GM19438 (cell line): ENCODE measurements around the gene IFIT5.
"Not testable (repeated sequence)": the region's sequence is repeated elsewhere in the genome, so short reads cannot be mapped to it uniquely, and the experiment has no call there.

Experiments used
- ATAC-seq: cut with Tn5 transposase; IDR thresholded peaks from one replicate; pipeline ENCODE4 v1.9.1; 2021; ENCODE audit warnings: low read depth; ENCODE audit not compliant: unreplicated experiment

IFIT5 gene, protein sequence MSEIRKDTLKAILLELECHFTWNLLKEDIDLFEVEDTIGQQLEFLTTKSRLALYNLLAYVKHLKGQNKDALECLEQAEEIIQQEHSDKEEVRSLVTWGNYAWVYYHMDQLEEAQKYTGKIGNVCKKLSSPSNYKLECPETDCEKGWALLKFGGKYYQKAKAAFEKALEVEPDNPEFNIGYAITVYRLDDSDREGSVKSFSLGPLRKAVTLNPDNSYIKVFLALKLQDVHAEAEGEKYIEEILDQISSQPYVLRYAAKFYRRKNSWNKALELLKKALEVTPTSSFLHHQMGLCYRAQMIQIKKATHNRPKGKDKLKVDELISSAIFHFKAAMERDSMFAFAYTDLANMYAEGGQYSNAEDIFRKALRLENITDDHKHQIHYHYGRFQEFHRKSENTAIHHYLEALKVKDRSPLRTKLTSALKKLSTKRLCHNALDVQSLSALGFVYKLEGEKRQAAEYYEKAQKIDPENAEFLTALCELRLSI

DNA sequence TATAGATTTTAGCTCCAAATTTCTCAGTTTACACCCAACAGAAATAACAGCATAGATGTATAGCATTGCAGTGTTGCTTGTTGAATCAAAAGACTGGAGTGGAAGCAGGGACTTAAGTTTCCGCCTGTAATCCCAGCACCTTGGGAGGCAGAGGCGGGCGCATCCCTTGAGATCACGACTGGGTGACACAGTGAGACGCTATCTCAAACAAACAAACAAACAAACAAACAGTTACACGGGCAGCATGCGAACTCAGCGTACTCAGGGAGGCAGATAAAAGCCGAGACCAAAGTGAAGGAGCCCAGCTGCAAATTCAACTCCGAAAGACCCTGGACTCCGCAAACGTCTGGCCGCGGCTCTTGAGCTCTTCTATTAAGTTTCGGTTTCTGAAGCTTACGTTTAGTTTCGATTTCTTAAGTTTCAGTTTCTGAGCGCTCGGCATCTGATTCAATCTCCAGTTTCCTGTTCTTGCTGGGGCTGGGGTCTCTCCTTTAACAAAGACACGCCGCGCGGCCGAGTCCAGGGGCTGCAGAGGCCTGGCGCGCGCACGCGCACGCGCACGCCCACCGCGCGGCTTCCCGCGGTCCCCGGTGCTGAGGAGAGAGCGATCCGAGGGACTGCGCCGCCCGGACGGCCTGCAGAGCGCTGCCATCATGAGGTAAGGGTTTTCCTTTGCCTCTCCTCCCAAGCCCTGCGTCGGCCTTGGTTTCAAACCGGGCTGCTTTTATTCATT, at the start of gene IFIT5:
Gene IFIT5 (plus strand): TSS at position 423 of the 733 bp plus-strand sequence. CDS start 231 bp downstream, at position 654.
- ATAC-seq: peak; percentile 77

DNA sequence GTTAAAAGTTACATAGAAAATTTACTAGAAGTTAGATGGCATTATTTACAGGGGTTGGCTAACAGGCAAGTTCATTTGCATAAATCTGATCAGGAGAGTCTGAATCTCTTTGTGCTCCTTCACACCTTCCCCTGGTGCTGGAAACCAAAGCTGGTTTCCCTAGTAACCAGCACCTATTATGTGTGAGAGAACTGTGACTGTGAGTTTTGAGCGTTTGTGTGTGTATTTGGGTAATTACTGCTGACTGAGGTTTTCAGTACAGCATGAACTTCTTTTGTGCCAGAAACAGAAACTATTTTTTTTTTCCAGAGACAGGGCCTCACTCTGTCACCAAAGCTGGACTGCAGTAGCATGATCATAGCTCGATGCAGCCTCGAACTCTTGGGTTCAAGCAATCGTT, 46.8 kb upstream of the IFIT5 start:
- ATAC-seq: peak; percentile 61

DNA sequence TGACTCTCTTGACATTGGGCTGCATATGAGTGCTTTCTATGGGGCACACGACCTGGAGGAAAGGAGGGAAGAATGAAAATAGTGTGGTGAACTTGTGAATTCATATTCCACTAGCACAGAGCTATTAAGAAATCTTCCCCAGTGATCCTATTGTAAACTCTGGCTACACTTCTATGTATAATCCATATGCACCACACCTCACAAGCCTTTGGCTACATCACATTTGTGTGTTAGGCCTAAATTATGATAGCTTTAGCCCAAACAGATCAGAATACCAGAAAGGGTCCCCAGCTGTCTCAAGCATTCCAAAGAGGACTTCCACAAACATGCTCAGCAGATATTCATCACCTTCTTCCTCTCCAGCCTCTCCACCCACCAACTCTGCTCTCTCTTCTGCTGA, 46.2 kb upstream of the IFIT5 start:
- no peak for ATAC-seq

DNA sequence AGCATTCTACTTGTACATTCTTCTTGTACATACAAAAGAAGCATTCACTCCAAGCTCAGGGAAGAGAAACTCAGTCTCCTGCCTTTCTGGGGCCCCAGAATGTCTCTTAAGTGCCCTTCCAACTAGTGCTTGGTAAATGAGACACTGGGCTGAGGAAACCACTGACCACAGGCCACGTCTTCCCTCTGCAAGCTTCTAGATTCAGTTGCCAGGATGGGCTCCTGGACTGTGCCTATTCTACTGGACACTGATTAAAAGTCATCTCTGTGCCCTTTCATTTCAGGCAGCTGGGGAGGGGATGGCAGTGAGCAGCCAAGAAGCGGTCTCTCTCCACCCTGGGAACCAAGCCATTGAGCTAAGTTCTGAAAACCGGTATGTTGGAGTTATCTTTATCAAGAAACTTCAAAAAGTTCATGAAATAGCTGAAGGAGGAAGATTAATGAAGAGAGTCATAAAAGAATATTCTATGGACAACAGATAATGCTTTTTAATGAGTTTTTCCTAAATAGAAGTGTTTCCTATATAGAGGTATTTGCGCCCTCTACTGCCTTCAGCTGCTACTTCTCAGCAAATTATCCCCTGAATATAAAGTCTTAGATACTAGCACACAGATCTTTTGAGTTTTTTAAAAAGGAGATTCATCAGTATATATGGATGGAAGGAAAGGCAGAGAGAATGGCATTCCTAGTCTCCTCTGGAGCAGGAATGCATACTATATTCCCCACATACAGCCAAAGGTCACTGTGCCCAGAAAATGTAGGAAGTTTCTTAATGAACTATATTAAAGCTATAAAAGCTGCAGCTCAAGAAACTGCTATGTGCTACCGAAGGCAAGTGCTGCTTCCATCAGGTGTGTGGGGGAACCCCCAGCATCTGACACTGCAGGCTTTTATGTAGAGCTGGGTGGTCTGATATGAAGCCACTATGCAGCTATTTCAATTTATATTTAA, 44.9 kb upstream of the IFIT5 start:
- ATAC-seq: no peak

DNA sequence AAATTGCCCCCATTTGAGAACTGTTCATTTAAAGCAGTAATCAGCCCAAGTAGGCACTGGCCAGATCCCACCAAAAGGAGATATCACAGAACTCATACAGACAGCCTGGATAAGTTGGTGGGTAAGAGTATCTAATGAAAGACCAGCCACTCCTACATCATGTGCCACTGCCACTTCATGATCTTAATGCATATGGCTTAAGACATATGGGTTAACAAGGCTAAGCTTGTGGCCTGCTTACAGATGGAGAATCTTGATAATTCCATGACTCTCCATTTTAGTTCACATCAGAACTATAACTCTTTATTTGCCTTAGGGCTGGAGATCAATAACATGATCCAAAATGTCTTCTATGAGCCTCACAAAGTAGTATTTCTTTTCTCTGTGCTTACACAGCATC, 43.3 kb upstream of the IFIT5 start:
- no peak for ATAC-seq

DNA sequence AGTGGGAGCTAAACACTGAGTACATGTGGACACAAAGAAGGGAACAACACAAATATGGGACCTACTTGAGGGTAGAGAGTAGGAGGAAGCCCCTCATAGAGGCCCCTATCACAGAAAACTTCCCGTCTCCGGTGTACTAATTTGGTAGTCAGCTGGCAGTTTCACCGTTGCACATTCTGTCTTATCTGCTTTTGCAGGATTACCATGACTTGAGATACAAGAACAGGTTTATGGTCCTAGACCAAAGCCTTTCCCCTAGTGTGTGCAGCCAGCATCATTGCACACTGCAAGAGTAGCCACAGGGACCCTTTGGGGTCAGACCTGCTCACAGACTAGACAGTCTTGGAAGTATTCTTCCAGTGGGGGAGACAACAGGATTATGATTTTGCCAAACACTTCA, 42.4 kb upstream of the IFIT5 start:
- no peak for ATAC-seq

DNA sequence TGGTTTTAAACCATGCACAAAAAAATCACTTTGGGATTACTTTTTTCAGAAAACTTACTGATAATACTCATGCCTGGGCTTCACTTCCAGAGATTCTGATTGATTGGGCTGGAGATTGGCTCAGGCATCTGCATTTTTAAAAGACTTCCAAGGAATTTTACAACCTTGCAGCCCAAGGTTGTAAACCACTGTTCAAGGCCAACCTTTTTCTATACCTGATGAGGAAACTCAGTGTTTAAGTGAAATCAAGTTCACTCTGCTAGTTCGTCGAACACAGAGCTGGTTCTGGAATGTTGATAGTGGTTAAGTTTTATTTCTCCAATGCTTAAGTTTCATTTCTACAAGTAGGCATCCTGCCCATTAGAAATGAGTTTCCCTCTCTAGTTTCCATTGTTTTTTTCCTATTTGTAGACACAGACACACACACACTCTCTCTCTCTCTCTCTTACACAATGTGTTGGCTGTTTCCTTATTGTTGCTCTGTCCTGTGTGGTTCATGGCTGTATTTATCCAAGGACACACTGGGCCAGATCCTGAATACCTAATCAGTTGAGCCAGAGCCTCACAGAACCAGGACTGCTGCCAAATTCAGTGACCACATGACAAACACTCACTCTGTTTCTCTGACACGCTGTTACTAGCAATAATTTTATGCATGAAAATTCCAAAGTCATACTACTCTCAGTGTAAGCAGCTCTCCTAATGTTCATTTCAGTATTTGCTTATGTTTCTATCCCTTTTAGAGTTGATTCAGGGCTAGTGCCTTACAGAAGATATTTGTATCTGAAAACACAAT, 40.3 kb upstream of the IFIT5 start:
- ATAC-seq: no peak

DNA sequence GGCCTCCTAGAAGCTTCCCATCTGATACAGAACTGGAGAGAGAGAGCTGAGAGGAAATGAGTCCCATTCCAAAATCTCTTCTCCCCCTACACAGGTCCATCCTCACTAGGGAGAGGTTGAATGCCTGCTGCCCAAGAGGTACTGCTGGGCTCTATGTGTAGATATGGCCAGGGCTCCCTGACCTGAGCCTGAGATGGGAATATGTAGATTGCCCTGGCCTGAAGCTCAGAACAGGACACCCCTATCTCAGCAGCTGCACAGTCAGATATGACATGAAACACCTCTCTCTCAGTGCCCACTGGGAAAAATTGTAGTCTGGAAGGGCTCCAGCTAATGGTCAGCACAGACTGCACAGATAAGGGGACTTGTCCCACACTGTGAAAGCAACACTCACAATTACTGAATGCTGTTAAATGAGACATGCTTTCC, 39.6 kb upstream of the IFIT5 start:
- no peak for ATAC-seq

DNA sequence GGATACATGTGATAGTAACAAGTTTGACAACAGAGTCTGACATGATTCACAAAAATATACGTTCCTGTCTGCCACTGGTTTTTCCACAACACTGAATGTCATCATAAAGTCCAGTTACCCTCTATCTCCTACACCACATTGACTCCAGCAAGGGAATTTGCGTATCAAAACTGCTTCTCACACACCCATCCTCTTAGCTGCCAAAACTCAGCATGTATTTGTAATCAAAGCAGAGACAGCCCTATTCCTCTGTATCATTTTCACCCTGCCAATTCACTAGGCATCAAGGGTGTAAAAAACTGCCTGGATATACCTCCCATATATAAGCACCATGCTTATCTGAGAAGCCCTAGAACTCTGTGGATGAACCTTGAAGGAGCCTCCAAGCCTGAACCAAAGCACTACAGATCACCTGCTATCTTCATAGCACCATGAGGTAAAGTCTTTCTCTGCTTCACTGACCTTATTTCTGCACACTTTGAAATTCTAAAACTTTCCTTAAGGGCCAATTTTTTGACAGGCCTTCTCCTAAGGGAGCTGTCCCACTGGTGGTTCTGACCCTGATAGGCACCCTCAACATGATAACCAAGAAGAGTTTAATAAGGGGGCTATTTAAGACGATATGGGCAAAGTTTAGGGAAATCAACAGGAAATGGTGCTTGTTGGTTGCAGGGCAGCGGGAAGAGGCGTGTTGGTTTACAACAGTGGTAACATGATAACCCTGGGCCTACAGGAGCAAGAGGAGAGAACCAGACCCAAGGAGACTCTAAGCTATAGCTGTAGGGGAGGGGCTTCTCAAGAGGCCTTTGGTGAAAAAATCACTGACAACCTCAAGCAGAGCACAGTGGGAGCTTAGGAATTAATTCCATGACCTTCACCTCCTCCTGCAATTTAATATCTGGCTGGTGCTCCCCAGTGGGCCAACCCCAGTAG, 36.4 kb upstream of the IFIT5 start, which contains the start of gene IFIT1B:
Gene IFIT1B (plus strand): TSS at position 352 of the 933 bp plus-strand sequence. CDS start 80 bp downstream, at position 432.
- no peak for ATAC-seq

DNA sequence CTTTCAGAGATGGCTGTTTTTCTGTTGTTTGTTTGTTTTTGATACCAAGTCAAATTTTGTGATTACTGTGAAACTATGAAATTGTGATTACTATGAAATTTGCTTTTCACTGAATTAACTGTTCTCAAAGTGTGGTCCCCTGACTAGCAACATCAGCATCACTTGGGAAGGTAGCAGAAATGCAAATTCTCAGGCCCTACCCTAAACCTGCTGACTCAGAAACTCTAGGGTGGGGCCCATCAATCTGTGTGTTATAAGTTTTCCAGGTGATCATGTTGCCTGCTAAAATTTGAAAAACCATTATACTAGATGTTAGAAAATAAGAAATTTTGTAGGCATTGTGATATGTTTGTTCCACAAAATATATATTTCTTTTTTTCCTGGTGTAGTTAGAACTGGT, 35.3 kb upstream of the IFIT5 start:
- ATAC-seq: no peak

DNA sequence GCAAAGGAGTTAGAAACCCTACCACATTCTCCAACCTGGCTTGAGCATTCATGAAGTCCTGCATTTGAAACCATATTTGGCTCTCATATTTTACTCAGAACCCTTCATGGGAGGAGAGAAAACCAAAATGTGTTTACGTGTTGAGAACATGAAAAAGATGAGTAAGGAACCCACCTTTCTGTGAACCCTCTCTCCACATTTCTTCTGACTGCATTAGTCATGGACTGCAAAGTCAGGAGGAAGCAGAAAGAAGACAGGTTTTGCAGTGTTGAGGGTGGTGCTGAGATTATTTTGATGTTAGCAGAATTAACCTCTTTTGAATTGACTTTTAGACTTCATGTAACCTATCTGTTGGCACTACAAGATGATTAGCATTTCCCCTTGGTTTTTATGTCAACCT, 31.6 kb upstream of the IFIT5 start:
- ATAC-seq: no peak

DNA sequence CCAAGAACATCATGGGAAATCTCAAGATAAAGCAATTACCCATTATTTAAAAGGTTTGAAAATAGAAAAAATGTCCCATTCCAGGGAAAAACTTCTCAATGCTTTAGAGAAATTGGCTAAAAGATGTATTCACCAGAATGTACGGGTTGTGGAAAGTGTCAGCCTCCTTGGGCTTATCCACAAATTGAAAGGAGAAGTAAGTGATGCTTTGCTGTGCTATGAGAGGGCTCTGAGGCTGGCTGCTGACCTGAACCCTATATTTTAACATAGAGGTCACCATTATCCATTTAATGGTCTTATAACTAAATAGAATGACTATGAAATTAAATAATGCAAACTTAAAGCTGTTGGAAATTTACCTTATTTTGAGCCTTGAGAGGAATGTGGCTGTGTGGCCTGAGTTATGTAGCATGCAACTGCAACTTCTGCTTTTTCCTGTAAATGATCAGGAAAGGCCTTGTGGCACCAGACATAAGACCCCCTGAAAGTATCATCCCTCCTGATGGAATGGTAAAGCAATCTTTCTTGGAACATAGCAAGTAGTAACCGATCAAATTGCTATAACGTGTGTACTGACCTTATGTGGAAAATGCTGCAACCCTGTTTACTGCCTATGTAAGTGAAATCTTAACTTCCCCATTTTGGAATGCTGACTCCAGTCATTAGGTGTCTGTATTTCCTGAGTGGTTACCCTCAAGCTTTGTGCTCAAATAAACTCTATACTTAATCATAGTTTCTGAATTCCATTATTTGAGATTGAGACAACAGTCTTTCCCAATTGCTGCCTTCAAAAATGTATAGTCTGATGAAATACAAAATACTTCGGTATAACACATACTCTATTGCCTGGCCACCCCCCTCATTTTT, 29.7 kb upstream of the IFIT5 start:
- no peak for ATAC-seq

DNA sequence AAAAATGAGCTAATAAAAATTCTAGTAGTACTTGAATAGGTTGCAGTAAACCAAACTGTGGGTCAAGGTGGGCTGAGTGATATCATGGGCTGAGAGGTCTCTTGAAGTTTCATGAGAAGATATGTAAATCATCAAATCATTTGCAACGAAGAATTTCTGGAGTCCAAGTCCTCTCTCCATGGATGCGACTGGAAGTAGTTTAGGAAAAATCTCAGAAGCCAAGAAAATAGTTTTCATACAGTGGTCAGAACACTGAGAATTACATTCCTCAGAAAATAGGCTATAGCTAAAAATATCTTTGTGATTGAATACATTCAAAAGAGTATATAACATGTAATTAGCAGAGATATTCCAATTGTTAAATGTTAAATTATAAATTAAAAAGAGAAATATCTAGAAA, 25.6 kb upstream of the IFIT5 start:
- no peak for ATAC-seq

DNA sequence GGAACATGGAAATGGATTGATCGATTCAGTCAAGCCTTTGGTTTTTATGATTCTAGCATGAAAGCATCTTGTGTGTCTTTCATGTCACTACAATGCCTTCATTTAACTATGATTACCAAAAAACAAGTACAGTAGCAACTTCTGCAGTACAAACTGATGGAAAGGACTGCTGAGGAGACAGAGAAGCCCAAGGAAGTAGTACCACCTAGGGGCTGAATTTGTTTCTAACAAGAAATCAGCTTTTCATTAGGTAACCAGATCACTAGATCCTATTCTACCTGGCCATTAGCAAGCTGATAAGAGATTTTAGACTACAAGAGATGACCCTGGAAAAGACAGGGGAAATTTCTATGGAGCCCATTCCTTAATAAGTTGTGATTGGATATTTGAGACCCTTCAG, 25.1 kb upstream of the IFIT5 start:
- ATAC-seq: no peak

DNA sequence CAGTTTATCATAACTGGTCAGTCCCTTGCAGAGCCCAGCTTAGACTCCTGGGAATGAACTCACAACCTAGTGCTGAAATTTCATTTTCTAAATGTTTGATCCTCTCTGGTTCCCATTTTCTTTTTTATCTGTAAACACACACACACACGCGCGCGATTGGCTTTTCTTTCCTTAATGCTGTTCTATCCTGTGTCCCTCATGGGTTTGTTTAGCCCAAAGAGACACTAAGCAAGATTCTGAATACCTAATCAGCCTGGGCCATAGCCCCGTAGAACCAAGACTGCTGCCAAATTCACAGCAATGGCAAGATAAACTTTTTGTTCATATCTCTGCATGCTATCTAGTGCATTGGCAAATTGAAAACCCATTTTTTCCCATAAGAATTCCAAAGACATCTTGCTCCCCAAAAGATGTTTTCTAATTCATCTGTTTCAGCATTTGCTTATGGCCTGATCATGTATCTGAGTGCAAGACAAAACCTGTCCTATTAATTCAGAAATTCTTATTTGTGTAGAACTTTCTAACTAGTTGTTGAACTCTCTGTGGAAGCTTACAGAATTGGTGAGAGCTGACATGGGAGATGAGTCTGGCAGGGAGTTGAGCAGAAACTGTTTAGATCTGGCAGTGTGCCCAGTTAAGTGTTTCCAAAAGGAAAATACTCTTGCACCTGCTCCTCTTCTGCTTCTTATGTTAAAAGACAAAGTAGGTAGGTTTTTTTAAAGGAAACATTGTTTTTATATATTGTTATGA, 23.7 kb upstream of the IFIT5 start:
- ATAC-seq: no peak

DNA sequence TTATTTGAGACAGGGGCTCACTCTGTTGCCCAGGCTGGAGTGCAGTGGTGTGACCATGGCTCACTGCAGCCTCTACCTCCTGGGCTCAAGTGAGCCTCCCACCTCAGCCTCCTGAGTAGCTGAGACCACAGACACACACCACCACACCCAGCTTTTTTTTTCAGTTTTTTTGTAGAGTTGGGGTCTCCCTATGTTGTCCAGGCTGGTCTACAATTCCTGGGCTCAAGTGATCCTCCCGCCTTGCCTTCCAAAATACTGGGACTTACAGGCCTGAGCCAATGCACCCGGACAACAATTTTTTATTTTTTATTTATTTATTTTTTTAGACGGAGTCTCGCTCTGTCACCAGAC, 23.2 kb upstream of the IFIT5 start:
- not testable (repeated sequence) for ATAC-seq
